GM12864 (cell line): ENCODE data around the gene LRRC8C.

Experiments
- DNase-seq: peaks from one replicate; pipeline ENCODE4 v3.0.0-alpha.2; 2011; ENCODE audit warnings: low read depth
- H3K4me3 ChIP-seq: 2 replicates; pipeline ENCODE4 v1.5.1; 2011; ENCODE audit warnings: mild to moderate bottlenecking, low read depth, low read length, control low read depth
- TF ChIP-seq, protein P1 (sequence below): IDR thresholded peaks from 2 replicates; pipeline ENCODE4 v1.5.1; 2011; ENCODE audit warnings: low read depth, mild to moderate bottlenecking, moderate library complexity, low read length, control low read depth, inconsistent platforms; ENCODE audit errors: missing control alignments

Gene LRRC8C

GRCh38 chr1:89594096-89594740 lies 38.7 kb upstream of the LRRC8C start:
- TF ChIP-seq, protein P1, sequence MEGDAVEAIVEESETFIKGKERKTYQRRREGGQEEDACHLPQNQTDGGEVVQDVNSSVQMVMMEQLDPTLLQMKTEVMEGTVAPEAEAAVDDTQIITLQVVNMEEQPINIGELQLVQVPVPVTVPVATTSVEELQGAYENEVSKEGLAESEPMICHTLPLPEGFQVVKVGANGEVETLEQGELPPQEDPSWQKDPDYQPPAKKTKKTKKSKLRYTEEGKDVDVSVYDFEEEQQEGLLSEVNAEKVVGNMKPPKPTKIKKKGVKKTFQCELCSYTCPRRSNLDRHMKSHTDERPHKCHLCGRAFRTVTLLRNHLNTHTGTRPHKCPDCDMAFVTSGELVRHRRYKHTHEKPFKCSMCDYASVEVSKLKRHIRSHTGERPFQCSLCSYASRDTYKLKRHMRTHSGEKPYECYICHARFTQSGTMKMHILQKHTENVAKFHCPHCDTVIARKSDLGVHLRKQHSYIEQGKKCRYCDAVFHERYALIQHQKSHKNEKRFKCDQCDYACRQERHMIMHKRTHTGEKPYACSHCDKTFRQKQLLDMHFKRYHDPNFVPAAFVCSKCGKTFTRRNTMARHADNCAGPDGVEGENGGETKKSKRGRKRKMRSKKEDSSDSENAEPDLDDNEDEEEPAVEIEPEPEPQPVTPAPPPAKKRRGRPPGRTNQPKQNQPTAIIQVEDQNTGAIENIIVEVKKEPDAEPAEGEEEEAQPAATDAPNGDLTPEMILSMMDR = no peak
- H3K4me3 ChIP-seq = no peak overlapping the region
- no peak for DNase-seq

- TF ChIP-seq, protein P1 = no peak
These were observed 36.2 kb upstream of the LRRC8C start for GRCh38 chr1:89596698-89597097.

DNA sequence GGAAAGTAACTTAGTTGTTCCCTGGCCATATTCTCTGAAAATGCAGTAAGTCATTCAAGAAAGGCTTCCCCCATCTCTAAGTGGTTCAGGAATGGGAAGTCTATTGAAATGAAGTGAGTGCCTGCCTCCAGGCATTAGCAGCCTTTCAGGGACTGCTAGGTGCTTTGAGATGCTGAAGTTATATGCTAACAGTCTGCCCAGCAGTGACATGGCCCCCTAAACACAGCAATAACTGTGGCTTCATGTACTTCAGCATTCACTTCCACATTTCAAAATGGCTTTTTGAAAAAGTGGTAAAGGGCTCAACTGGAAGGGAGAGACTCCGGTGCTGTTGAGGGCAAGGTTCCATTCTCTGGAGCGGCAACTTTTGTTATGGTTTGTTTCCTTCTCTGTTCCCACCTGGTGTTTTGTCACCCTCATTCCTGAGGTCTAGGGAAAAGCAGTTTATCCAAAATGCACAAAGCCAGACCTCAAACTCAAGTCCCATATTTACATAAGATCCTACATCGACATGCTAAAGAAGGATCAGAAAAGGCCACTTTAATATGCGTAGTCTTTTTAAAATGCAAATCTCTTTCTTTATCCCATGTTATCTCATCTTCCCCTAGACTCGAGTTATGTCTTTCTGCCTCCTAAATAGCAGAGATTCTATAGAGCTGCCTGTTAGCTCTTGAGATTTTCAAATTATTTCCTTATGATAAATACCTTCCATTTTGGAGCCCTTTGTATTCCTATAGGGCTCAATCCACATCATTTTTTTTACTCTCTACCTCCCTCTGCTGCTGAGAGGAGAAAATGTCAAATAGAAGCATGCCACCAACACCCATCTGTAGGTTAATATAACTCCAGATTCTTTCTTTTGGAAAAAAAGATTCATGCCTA lies 34.2 kb upstream of the LRRC8C start:
- no peak overlapping the region for H3K4me3 ChIP-seq
- TF ChIP-seq, protein P1 = peak; percentile 50
- DNase-seq = no peak

More at GRCh38 chr1:89596698-89597097, 36.2 kb upstream of the LRRC8C start:
- no peak overlapping the region for H3K4me3 ChIP-seq
- no peak for DNase-seq

DNA sequence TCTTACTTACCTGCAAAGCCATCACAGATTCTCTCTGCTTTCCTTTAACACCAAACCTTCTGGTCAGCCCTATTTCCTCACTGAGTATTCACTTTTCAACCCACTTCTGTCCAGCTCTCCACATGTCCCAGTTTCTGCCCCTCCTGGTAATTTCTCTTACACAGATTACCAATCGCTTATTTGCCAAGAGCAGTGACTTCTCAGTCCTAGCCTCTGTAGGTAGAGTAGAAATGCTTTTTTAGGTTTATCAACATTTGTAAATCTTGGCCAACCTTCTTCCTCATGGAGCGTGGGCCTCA lies 33.6 kb upstream of the LRRC8C start:
- TF ChIP-seq, protein P1 = peak; percentile 2
- DNase-seq = no peak
- H3K4me3 ChIP-seq = no peak overlapping the region

DNA sequence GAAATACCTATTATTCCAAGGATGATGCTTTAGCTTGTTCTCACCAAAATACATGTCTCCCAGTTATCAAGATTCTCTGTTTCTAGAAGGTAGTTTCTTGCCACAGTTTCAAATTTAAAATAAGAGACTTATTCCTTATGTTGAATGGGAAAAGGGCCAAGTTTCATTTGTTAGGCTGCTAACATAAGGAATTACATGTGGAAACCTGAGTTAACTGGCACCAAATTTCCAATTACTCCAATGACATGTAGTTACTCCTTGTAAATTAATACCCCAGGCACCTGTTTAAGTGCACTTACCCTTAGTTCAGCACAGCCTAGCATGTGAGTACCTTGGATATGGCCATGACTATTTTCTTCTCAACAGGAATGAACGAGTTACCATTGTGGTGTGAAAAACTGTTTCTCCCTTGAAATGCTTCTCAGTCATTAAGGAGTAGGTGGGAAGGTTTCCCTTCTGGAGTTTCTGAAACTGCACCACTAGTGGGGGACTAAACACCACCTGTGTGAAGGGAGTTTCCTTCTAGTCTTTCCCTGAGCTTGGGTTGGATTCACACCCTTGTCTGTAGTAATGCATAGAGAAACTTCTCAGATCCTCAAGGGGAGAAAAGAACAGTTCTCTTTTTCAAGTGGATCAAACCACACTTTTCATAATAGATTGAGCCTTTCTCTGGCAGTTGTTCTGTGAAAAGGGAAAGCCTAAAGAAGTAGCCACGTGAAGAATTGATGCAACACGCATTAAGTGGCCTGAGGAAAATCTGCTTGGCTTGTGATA lies 32.3 kb upstream of the LRRC8C start:
- no peak for DNase-seq
- TF ChIP-seq, protein P1 = no peak

GRCh38 chr1:89602871-89603404 lies 30.0 kb upstream of the LRRC8C start:
- H3K4me3 ChIP-seq = no peak overlapping the region
- DNase-seq = no peak
- TF ChIP-seq, protein P1 = no peak

More for the DNA sequence above, 32.3 kb upstream of the LRRC8C start:
- H3K4me3 ChIP-seq = no peak overlapping the region
